HG02981 (cell line): ENCODE data around the gene HBA1.
"Not testable (repeated sequence)": the region's sequence is repeated elsewhere in the genome, so short reads cannot be mapped to it uniquely, and the experiment has no call there.

Source experiments
- ATAC-seq: cut with Tn5 transposase; IDR thresholded peaks from one replicate; pipeline ENCODE4 v1.9.1; 2021; ENCODE audit warnings: mild to moderate bottlenecking, moderate library complexity; ENCODE audit not compliant: unreplicated experiment

HBA1 gene

GRCh38 chr16:193441-193840 is 17.0 kb downstream of the HBA1 start:
- ATAC-seq, result no peak

- no peak for ATAC-seq
Observed at GRCh38 chr16:194516-194915, 18.0 kb downstream of the HBA1 start.

- ATAC-seq, result no peak
Observed at GRCh38 chr16:200388-200787, 23.9 kb downstream of the HBA1 start.

- ATAC-seq, result no peak
Observed at GRCh38 chr16:203246-203645, 26.8 kb downstream of the HBA1 start.

- ATAC-seq, result not testable (repeated sequence)
Observed at GRCh38 chr16:204046-204445, 27.6 kb downstream of the HBA1 start.

GRCh38 chr16:209359-209758 is 32.9 kb downstream of the HBA1 start:
- ATAC-seq, result not testable (repeated sequence)

GRCh38 chr16:211631-212180 is 35.2 kb downstream of the HBA1 start:
- not testable (repeated sequence) for ATAC-seq

- ATAC-seq, result no peak
Observed at GRCh38 chr16:212999-213398, 36.5 kb downstream of the HBA1 start.

- ATAC-seq, result no peak
Observed at GRCh38 chr16:220021-220420, 43.5 kb downstream of the HBA1 start.
